ENCODE data around the gene WDR74.

- no peak for TF ChIP-seq CTCF (IDR thresholded peaks at IDR 0.05; ENCODE audit: insufficient read depth, low read length)
- no peak for TF ChIP-seq POLR2AphosphoS5 (IDR thresholded peaks at IDR 0.05; ENCODE audit: low read depth)
Observed at GRCh38 chr11:62889126-62889483, 49.7 kb upstream of the WDR74 start.
